ENCODE results near the gene DDRGK1.

The DDRGK1 gene

GRCh38 chr20:3173610-3174441 is 30.7 kb downstream of the DDRGK1 start:
- no peak overlapping the region for H3K27ac ChIP-seq (ENCODE audit: low read depth, low read length)
- H3K79me2 ChIP-seq (ENCODE audit: control insufficient read depth, low read length): no peaks in the 10 kb centered on the region
- TF ChIP-seq CTCF (IDR thresholded peaks at IDR 0.05; ENCODE audit: low read depth, low read length, poor library complexity, severe bottlenecking) (no peak), EZH2phosphoT487 (IDR thresholded peaks at IDR 0.05; ENCODE audit: borderline replicate concordance, low read length) (0 out of 2 replicates have a peak, but pooled peaks have one; percentile 72)
- no peaks in the 10 kb centered on the region for H3K9me3 ChIP-seq (ENCODE audit: control insufficient read depth, insufficient read depth, low read length)
- peak overlapping the region; percentile 86 for H3K4me3 ChIP-seq (ENCODE audit: low read length)
- H3F3A ChIP-seq (ENCODE audit: control insufficient read depth, insufficient read depth): peaks cover 6% of the 10 kb centered on the region; the same call in 1 of the 2 replicates
- H4K20me1 ChIP-seq (ENCODE audit: control insufficient read depth, insufficient read depth, low read depth, low read length): no peaks in the 10 kb centered on the region
- H3K4me2 ChIP-seq (ENCODE audit: low read length): peak overlapping the region; percentile 99
- H3K27me3 ChIP-seq (ENCODE audit: control insufficient read depth, low read length): peaks cover 48% of the 10 kb centered on the region
- H3K4me1 ChIP-seq (ENCODE audit: control insufficient read depth, low read length): peaks cover 14% of the 10 kb centered on the region
- no peaks in the 10 kb centered on the region for H3K36me3 ChIP-seq (ENCODE audit: control insufficient read depth, low read length)
- no peaks in the 10 kb centered on the region for H3K9me2 ChIP-seq (replicated peaks; ENCODE audit: control insufficient read depth, low read length)

- no peak within 1 kb of the TSS for H3K27ac ChIP-seq (ENCODE audit: low read depth, low read length)
Observed at GRCh38 chr20:3172933-3173609, 31.4 kb downstream of the DDRGK1 start, which contains the start of gene LZTS3. TSS of gene LZTS3 (minus strand) at chr20:3173549. CDS start at chr20:3167163, 6,386 bp downstream.

More at GRCh38 chr20:3172933-3173609, 31.4 kb downstream of the DDRGK1 start, which contains the start of gene LZTS3:
- Histone ChIP-seq H3K9me3 (ENCODE audit: control insufficient read depth, insufficient read depth, low read length) (no peaks in the 10 kb centered on the region), H3K4me2 (ENCODE audit: low read length) (peak within 1 kb of the TSS; percentile 99), H3K36me3 (ENCODE audit: control insufficient read depth, low read length) (no peaks in the 10 kb centered on the region), H4K20me1 (ENCODE audit: control insufficient read depth, insufficient read depth, low read depth, low read length) (no peaks in the 10 kb centered on the region), H3K79me2 (ENCODE audit: control insufficient read depth, low read length) (no peaks in the 10 kb centered on the region), H3F3A (ENCODE audit: control insufficient read depth, insufficient read depth) (peaks cover 6% of the 10 kb centered on the region; the same call in 1 of the 2 replicates), H3K27me3 (ENCODE audit: control insufficient read depth, low read length) (peaks cover 55% of the 10 kb centered on the region), H3K9me2 (replicated peaks; ENCODE audit: control insufficient read depth, low read length) (no peaks in the 10 kb centered on the region), H3K4me1 (ENCODE audit: control insufficient read depth, low read length) (peaks cover 14% of the 10 kb centered on the region), H3K4me3 (ENCODE audit: low read length) (peak within 1 kb of the TSS; percentile 86)
- TF ChIP-seq CTCF (IDR thresholded peaks at IDR 0.05; ENCODE audit: low read depth, low read length, poor library complexity, severe bottlenecking) (peak; percentile 34), EZH2phosphoT487 (IDR thresholded peaks at IDR 0.05; ENCODE audit: borderline replicate concordance, low read length) (no peak)
